ENCODE data around the gene PRR7. TPM values are rescaled to one million over a fixed set of nuclear protein-coding genes. Genes with fewer than 3 reads are reported as not detected.

The PRR7 gene
- total RNA-seq, 2 experiments from 2014 or later, result 23.3 to 23.5 TPM

DNA sequence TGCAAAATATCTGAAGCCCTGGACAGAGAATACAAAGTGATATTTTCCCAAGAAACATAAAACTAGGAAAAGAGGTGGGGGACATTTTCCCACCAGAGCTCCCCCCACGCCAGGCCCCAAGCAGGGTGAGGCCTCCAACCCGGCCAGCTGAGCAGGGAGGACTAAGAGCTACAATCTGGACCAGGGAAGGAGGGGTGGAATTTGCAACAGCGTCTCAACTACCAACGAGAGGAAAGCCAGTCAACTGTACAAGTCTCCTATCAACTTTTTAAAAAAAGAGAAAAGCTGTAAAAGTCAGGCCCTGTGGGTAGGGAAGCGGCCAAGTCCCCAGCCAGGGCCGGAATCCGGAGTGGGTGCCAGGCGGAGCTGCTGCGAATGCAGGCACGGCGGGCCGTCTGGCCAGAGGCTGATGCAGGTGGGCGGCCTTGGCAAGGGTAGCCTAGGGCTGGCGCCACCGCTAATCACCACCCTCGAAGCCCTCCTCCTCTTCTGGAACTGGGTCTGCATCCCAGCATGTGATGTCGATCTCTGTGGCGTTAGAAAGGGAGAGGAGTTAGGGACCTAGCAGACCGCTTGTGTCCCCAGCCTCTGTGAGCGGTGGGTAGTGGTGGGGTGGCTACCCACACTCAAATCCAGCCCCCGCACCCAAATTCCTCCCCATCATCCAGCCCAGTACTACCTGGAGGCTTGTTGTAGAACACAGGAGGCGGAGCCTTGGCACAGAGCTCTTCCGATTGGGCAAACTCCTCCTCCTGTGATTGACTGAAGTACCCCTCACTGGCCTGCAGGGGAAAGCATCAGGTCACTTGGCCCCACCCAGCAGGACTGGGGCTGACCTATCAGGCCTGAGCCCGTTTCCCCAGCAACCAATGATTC lies 10.6 kb downstream of the PRR7 start:
- no peaks in the 10 kb centered on the region for H3K27me3 Mint-ChIP-seq
- intact Hi-C loops (cut with DNase I, micrococcal nuclease), result loop anchor here (1.0 to 5.0 kb wide), 7 partner anchors 40 to 146 kb away; partner anchors contain the start of genes MXD3 (in 1 of the 2) and PDLIM7 (in 1 of the 2)
- ChIA-PET CTCF (interaction anchor here (0.8 to 16.6 kb wide), 11 partner anchors 8 to 148 kb away, joined by 3 to 352 read pairs (median 4); partner anchors contain the start of genes F12, GRK6, PDLIM7 and PFN3), POLR2A (interaction anchor here (1.0 to 6.0 kb wide), 5 partner anchors 28 to 67 kb away, joined by 3 to 204 read pairs (median 4); partner anchors contain the start of genes GRK6 and PDLIM7)
- ATAC-seq (ENCODE audit: poor library complexity), result peak; percentile 12
- Histone ChIP-seq H3K4me3 (ENCODE audit: low read length) (no peak overlapping the region), H3K9me3 (ENCODE audit: control insufficient read depth in 1 of 2, insufficient read depth in 1 of 2, low read length in 2 of 2) (no peaks in the 10 kb centered on the region), H3K4me1 (ENCODE audit: insufficient read depth, low read length) (peaks cover 52% of the 10 kb centered on the region), H3K27me3 (ENCODE audit: control insufficient read depth in 1 of 2, insufficient read depth in 2 of 2, low read length in 2 of 2) (no peaks in the 10 kb centered on the region), H3K36me3 (ENCODE audit: insufficient read depth, low read length) (no peaks in the 10 kb centered on the region), H3K27ac (ENCODE audit: low read depth in 1 of 2, low read length in 2 of 2) (no peak overlapping the region)
- TF ChIP-seq, protein P1, sequence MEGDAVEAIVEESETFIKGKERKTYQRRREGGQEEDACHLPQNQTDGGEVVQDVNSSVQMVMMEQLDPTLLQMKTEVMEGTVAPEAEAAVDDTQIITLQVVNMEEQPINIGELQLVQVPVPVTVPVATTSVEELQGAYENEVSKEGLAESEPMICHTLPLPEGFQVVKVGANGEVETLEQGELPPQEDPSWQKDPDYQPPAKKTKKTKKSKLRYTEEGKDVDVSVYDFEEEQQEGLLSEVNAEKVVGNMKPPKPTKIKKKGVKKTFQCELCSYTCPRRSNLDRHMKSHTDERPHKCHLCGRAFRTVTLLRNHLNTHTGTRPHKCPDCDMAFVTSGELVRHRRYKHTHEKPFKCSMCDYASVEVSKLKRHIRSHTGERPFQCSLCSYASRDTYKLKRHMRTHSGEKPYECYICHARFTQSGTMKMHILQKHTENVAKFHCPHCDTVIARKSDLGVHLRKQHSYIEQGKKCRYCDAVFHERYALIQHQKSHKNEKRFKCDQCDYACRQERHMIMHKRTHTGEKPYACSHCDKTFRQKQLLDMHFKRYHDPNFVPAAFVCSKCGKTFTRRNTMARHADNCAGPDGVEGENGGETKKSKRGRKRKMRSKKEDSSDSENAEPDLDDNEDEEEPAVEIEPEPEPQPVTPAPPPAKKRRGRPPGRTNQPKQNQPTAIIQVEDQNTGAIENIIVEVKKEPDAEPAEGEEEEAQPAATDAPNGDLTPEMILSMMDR (IDR thresholded peaks at IDR 0.05), result no peak
- H3K4me1 Mint-ChIP-seq (ENCODE audit: low read depth), result peaks cover 30% of the 10 kb centered on the region
- H3K4me3 Mint-ChIP-seq, result peak overlapping the region; percentile 85
- peak overlapping the region; percentile 70 for H3K27ac Mint-ChIP-seq
- H3K36me3 Mint-ChIP-seq (ENCODE audit: low read depth), result peaks cover 8% of the 10 kb centered on the region
- H3K9me3 Mint-ChIP-seq, result no peaks in the 10 kb centered on the region
- DNase-seq, result peak in 6 of 14 experiments; percentile 28 to 91 (median 50)

DNA sequence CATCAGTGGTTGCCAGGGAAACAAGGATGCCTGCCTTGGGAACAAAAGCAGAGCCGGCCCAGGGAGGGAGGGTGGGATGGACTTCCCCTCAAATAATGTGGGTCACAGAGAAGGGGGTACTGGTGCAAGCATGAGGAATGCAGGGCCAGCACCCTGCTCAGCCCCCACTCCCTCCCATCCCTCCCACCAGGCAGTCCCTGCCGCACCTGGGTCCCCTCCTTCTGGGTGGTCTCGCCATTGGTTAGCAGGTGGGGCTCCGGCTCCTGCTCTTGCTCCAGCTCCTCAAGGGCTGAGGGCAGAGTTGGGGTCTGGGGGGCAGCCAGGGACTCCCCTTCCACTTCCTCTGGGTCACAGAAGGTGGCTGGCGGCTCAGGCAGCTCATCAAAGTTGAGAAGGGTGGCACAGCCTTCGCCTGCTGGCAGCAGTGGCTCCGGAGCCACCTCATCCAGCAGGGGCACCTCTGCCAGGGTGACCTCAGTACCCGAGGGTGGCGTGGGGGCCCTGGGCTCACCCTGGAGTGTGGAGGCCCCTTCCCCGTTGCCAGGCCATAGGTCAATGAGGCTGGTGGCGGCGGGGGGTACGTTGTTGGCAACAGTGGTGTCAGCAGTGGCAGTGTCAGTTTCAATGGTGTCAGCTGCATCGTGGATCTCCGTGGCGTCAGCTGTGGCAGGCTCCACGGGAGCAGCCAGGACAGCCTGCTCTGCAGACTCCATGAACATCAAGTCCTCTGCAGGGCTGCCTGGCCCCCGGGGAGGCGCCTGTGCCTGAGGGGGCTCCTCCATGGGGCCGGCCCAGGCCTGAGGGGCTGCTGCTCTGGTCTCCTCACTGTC lies 11.5 kb downstream of the PRR7 start:
- Histone ChIP-seq H3K9me3 (ENCODE audit: control insufficient read depth in 1 of 2, insufficient read depth in 1 of 2, low read length in 2 of 2) (no peaks in the 10 kb centered on the region), H3K4me3 (ENCODE audit: low read length) (no peak overlapping the region), H3K4me1 (ENCODE audit: insufficient read depth, low read length) (peaks cover 49% of the 10 kb centered on the region), H3K27me3 (ENCODE audit: control insufficient read depth in 1 of 2, insufficient read depth in 2 of 2, low read length in 2 of 2) (no peaks in the 10 kb centered on the region), H3K36me3 (ENCODE audit: insufficient read depth, low read length) (no peaks in the 10 kb centered on the region), H3K27ac (ENCODE audit: low read depth in 1 of 2, low read length in 2 of 2) (no peak overlapping the region)
- Mint-ChIP-seq H3K4me3 (no peak overlapping the region), H3K36me3 (ENCODE audit: low read depth) (peaks cover 8% of the 10 kb centered on the region), H3K27me3 (no peaks in the 10 kb centered on the region), H3K27ac (no peak overlapping the region), H3K4me1 (ENCODE audit: low read depth) (peaks cover 22% of the 10 kb centered on the region), H3K9me3 (no peaks in the 10 kb centered on the region)
- ChIA-PET CTCF (interaction anchor here (1.0 to 16.6 kb wide), 7 partner anchors 7 to 149 kb away, joined by 3 to 352 read pairs (median 4); partner anchors contain the start of genes F12, GRK6 and PFN3), POLR2A (interaction anchor here (1.1 to 1.2 kb wide), 2 partner anchors 39 to 68 kb away, joined by 3 to 4 read pairs; partner anchors contain the start of gene PDLIM7)
- TF ChIP-seq, protein P1 (IDR thresholded peaks at IDR 0.05), result no peak
- intact Hi-C loops (cut with DNase I, micrococcal nuclease), result loop anchor here (1.0 to 5.0 kb wide), 4 partner anchors 39 to 147 kb away; partner anchors contain the start of genes MXD3 (in 1 of the 2) and PDLIM7 (in 1 of the 2)
- DNase-seq (peak in 1 of 14 experiments; percentile 44), ATAC-seq (ENCODE audit: poor library complexity) (no peak)

DNA sequence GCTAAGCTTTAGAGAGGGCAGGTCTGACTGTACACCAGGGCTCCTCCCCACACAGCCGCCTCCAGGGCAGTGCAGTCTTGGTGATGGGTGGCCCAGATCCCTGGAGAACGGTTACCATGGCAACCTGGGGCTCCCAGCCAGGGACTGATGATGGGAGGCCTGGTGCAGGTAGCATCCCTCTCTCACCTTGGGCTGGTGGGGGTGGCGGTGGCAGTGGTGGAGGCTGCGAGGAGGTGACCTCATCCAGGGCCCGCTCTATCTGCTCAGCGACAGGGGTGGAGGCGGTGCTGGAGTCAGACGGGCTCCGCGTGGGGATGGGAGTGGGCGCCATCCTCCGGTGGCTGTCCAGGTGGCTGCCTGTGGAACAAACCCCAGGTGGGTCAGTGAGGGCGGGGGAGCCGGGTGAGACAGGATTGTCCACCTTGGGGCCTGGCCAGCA lies 12.3 kb downstream of the PRR7 start:
- H3K9me3 Mint-ChIP-seq, result no peaks in the 10 kb centered on the region
- TF ChIP-seq, protein P1 (IDR thresholded peaks at IDR 0.05), result no peak
- Histone ChIP-seq H3K27ac (ENCODE audit: low read depth in 1 of 2, low read length in 2 of 2) (no peak overlapping the region), H3K36me3 (ENCODE audit: insufficient read depth, low read length) (no peaks in the 10 kb centered on the region), H3K9me3 (ENCODE audit: control insufficient read depth in 1 of 2, insufficient read depth in 1 of 2, low read length in 2 of 2) (no peaks in the 10 kb centered on the region), H3K4me3 (ENCODE audit: low read length) (no peak overlapping the region), H3K27me3 (ENCODE audit: control insufficient read depth in 1 of 2, insufficient read depth in 2 of 2, low read length in 2 of 2) (no peaks in the 10 kb centered on the region), H3K4me1 (ENCODE audit: insufficient read depth, low read length) (peaks cover 41% of the 10 kb centered on the region)
- DNase-seq, result peak in 1 of 14 experiments; percentile 49
- H3K27ac Mint-ChIP-seq, result no peak overlapping the region
- H3K27me3 Mint-ChIP-seq, result no peaks in the 10 kb centered on the region
- ChIA-PET CTCF (interaction anchor here (8.0 to 16.6 kb wide), 2 partner anchors 54 to 67 kb away, joined by 115 to 352 read pairs; partner anchors contain the start of genes F12 and PFN3), POLR2A (no interaction called here)
- no peak overlapping the region for H3K4me3 Mint-ChIP-seq
- no peak for ATAC-seq (ENCODE audit: poor library complexity)
- intact Hi-C loops (cut with DNase I, micrococcal nuclease), result loop anchor here in 1 of 2 experiments (5.0 kb wide), 1 partner anchor 142 kb away; no protein-coding TSS in a partner anchor
- peaks cover 15% of the 10 kb centered on the region for H3K4me1 Mint-ChIP-seq (ENCODE audit: low read depth)
- peaks cover 6% of the 10 kb centered on the region for H3K36me3 Mint-ChIP-seq (ENCODE audit: low read depth)
